Suppressor macrophage (primary cell): ENCODE data around the gene BTBD19.
"Not testable (repeated sequence)": the region's sequence is repeated elsewhere in the genome, so short reads cannot be mapped to it uniquely, and the experiment has no call there.

Source experiments
- DNase-seq, 4 experiments: peaks; one replicate each; pipeline ENCODE4 v3.0.0-alpha.2; 2020 to 2022

BTBD19 gene

GRCh38 chr1:44808938-44809917, 905 bp downstream of the BTBD19 start:
- peak; percentile 89 to 95 (median 92) for DNase-seq

- peak; percentile 65 to 85 (median 76) for DNase-seq
Observed at GRCh38 chr1:44810101-44810761, 1.9 kb downstream of the BTBD19 start.

- not testable (repeated sequence) for DNase-seq
Observed at GRCh38 chr1:44810762-44811105, 2.4 kb downstream of the BTBD19 start.

GRCh38 chr1:44811234-44811633, 2.9 kb downstream of the BTBD19 start:
- DNase-seq: peak in 1 of 4 experiments; percentile 13

GRCh38 chr1:44812822-44813543, 4.7 kb downstream of the BTBD19 start:
- DNase-seq: peak in 2 of 4 experiments; percentile 2 to 30

- not testable (repeated sequence) for DNase-seq
Observed at GRCh38 chr1:44815926-44816325, 7.6 kb downstream of the BTBD19 start.

GRCh38 chr1:44817307-44817706, 9.0 kb downstream of the BTBD19 start:
- no peak for DNase-seq

GRCh38 chr1:44817771-44818495, 9.6 kb downstream of the BTBD19 start:
- DNase-seq: no peak

GRCh38 chr1:44819196-44819607, 10.9 kb downstream of the BTBD19 start:
- no peak for DNase-seq

GRCh38 chr1:44819608-44820327, 11.4 kb downstream of the BTBD19 start:
- DNase-seq: peak; percentile 86 to 95 (median 90)

- peak in 2 of 4 experiments; percentile 25 to 26 for DNase-seq
Observed at GRCh38 chr1:44820328-44821239, 12.3 kb downstream of the BTBD19 start.

- DNase-seq: no peak
Observed at GRCh38 chr1:44821240-44821715, 13.0 kb downstream of the BTBD19 start.

- no peak for DNase-seq
Observed at GRCh38 chr1:44822131-44822701, 13.9 kb downstream of the BTBD19 start.

- DNase-seq: no peak
Observed at GRCh38 chr1:44822981-44823451, 14.7 kb downstream of the BTBD19 start.

GRCh38 chr1:44824392-44824791, 16.1 kb downstream of the BTBD19 start:
- DNase-seq: not testable (repeated sequence)

- peak; percentile 90 to 94 (median 94) for DNase-seq
Observed at GRCh38 chr1:44826375-44827196, 18.3 kb downstream of the BTBD19 start.

- DNase-seq: no peak
Observed at GRCh38 chr1:44827197-44828002, 19.1 kb downstream of the BTBD19 start.
